ENCODE data around the gene KCNQ1. TPM values are rescaled to one million over a fixed set of nuclear protein-coding genes. Genes with fewer than 3 reads are reported as not detected.

The KCNQ1 gene
- total and polyA plus RNA-seq, 2 donors (not counting 1 experiment from before 2014, with no cell fraction given) = 21.5 to 28.8 TPM

DNA sequence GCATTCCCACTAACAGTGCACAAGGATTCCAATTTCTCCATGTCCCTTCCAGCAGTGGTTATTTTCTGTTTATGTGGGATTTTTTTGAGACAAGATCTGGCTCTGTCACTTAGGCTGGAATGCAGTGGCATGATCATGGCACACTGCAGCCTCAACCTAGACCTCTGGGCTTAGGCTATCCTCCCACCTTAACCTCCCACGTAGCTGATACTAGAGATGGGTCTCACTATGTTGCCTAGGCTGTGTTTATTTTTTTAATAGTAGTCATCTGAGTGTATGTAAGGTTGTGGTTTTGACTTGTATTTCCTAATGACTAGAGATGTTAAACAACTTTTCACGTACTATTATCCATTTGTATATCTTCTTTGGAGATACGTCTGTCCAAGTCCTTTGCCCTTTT is 180.4 kb downstream of the KCNQ1 start:
- 0% methylated on average over 1 of the region's 3 CpGs for WGBS (ENCODE audit: insufficient coverage)
- no peak overlapping the region for H3K27ac ChIP-seq (ENCODE audit: low read length in 2 of 2)
- POLR2A ChIA-PET = no interaction called here
- Mint-ChIP-seq H3K4me3 (no peak overlapping the region), H3K27me3 (no peaks in the 10 kb centered on the region), H3K27ac (no peak overlapping the region), H3K9me3 (ENCODE audit: insufficient read depth) (peaks cover 4% of the 10 kb centered on the region), H3K4me1 (no peaks in the 10 kb centered on the region)
- CTCF ChIA-PET = no interaction called here
- peaks cover 0 to 15% of the 10 kb centered on the region in 2 experiments for H3K36me3 ChIP-seq (replicated peaks in 1 of 2; ENCODE audit: control extremely low read depth in 1 of 2, control insufficient read depth in 1 of 2, extremely low read depth in 1 of 2, insufficient read depth in 2 of 2, low read length in 1 of 2)
- H3K9ac ChIP-seq (ENCODE audit: low read length) = no peak overlapping the region
- H2AFZ ChIP-seq (ENCODE audit: insufficient read depth, low read depth, low read length, poor library complexity, severe bottlenecking) = no peak overlapping the region
- no peak overlapping the region for H3K4me2 ChIP-seq (replicated peaks; ENCODE audit: low read depth, low read length, poor library complexity, severe bottlenecking)
- H4K20me1 ChIP-seq (ENCODE audit: control insufficient read depth, insufficient read depth, low read length, poor library complexity, severe bottlenecking) = no peaks in the 10 kb centered on the region
- H3K9me3 ChIP-seq (ENCODE audit: control extremely low read depth in 1 of 3, control insufficient read depth in 2 of 3, insufficient read depth in 1 of 3, low read length in 2 of 3) = peaks cover 1 to 5% (median 3%) of the 10 kb centered on the region in 3 donors
- no peak for DNase-seq
- no peak for TF ChIP-seq EZH2 (IDR thresholded peaks at IDR 0.05; ENCODE audit: borderline replicate concordance, insufficient read depth, low read depth, low read length, poor library complexity, severe bottlenecking)
- TF ChIP-seq, protein P1, sequence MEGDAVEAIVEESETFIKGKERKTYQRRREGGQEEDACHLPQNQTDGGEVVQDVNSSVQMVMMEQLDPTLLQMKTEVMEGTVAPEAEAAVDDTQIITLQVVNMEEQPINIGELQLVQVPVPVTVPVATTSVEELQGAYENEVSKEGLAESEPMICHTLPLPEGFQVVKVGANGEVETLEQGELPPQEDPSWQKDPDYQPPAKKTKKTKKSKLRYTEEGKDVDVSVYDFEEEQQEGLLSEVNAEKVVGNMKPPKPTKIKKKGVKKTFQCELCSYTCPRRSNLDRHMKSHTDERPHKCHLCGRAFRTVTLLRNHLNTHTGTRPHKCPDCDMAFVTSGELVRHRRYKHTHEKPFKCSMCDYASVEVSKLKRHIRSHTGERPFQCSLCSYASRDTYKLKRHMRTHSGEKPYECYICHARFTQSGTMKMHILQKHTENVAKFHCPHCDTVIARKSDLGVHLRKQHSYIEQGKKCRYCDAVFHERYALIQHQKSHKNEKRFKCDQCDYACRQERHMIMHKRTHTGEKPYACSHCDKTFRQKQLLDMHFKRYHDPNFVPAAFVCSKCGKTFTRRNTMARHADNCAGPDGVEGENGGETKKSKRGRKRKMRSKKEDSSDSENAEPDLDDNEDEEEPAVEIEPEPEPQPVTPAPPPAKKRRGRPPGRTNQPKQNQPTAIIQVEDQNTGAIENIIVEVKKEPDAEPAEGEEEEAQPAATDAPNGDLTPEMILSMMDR (IDR thresholded peaks at IDR 0.05) = no peak
- H3K4me1 ChIP-seq (ENCODE audit: control insufficient read depth in 2 of 2, insufficient read depth in 2 of 2, low read length in 2 of 2) = no peaks in the 10 kb centered on the region
- no peaks in the 10 kb centered on the region for H3K27me3 ChIP-seq (replicated peaks in 1 of 4; ENCODE audit: control extremely low read depth in 1 of 4, control insufficient read depth in 3 of 4, insufficient read depth in 4 of 4, low read length in 3 of 4)
- no peak overlapping the region for H3K4me3 ChIP-seq (ENCODE audit: control extremely low read depth in 1 of 5, extremely low read depth in 1 of 5, insufficient read depth in 1 of 5, low read depth in 2 of 5, low read length in 4 of 5)
- no peaks in the 10 kb centered on the region for H3K79me2 ChIP-seq (ENCODE audit: control insufficient read depth, insufficient read depth, low read length)
- ATAC-seq (ENCODE audit: low read depth) = no peak
- intact Hi-C loops (cut with micrococcal nuclease) = no loop called here

- H3K36me3 ChIP-seq (replicated peaks in 1 of 2; ENCODE audit: control extremely low read depth in 1 of 2, control insufficient read depth in 1 of 2, extremely low read depth in 1 of 2, insufficient read depth in 2 of 2, low read length in 1 of 2) = no peaks in the 10 kb centered on the region
- no peak overlapping the region for H3K27ac Mint-ChIP-seq
- H3K4me1 ChIP-seq (ENCODE audit: control insufficient read depth in 2 of 2, insufficient read depth in 2 of 2, low read length in 2 of 2) = no peaks in the 10 kb centered on the region
- intact Hi-C loops (cut with micrococcal nuclease) = no loop called here
- H3K4me2 ChIP-seq (replicated peaks; ENCODE audit: low read depth, low read length, poor library complexity, severe bottlenecking) = no peak overlapping the region
- no peaks in the 10 kb centered on the region for H3K4me1 Mint-ChIP-seq
- H3K4me3 ChIP-seq (ENCODE audit: control extremely low read depth in 1 of 5, extremely low read depth in 1 of 5, insufficient read depth in 1 of 5, low read depth in 2 of 5, low read length in 4 of 5) = no peak overlapping the region
- DNase-seq = no peak
- ChIA-PET POLR2A (no interaction called here), CTCF (no interaction called here)
- no peak overlapping the region for H3K4me3 Mint-ChIP-seq
- H4K20me1 ChIP-seq (ENCODE audit: control insufficient read depth, insufficient read depth, low read length, poor library complexity, severe bottlenecking) = no peaks in the 10 kb centered on the region
- H3K27ac ChIP-seq (ENCODE audit: low read length in 2 of 2) = no peak overlapping the region
- peaks cover 20% of the 10 kb centered on the region for H3K9me3 Mint-ChIP-seq (ENCODE audit: insufficient read depth)
- no peaks in the 10 kb centered on the region for H3K79me2 ChIP-seq (ENCODE audit: control insufficient read depth, insufficient read depth, low read length)
- WGBS (ENCODE audit: insufficient coverage) = no CpG with 5 or more reads among the region's 1 CpG
- no peak overlapping the region for H2AFZ ChIP-seq (ENCODE audit: insufficient read depth, low read depth, low read length, poor library complexity, severe bottlenecking)
- H3K9me3 ChIP-seq (ENCODE audit: control extremely low read depth in 1 of 3, control insufficient read depth in 2 of 3, insufficient read depth in 1 of 3, low read length in 2 of 3) = peaks cover 8 to 29% (median 10%) of the 10 kb centered on the region in 3 donors
- TF ChIP-seq EZH2 (IDR thresholded peaks at IDR 0.05; ENCODE audit: borderline replicate concordance, insufficient read depth, low read depth, low read length, poor library complexity, severe bottlenecking) = no peak
- TF ChIP-seq, protein P1 (IDR thresholded peaks at IDR 0.05) = no peak
- H3K9ac ChIP-seq (ENCODE audit: low read length) = no peak overlapping the region
- H3K27me3 ChIP-seq (replicated peaks in 1 of 4; ENCODE audit: control extremely low read depth in 1 of 4, control insufficient read depth in 3 of 4, insufficient read depth in 4 of 4, low read length in 3 of 4) = no peaks in the 10 kb centered on the region
- no peak for ATAC-seq (ENCODE audit: low read depth)
- no peaks in the 10 kb centered on the region for H3K27me3 Mint-ChIP-seq
These were observed 185.9 kb downstream of the KCNQ1 start for GRCh38 chr11:2630679-2631078.

Data from B cell (primary cell).